Neural progenitor cell (in vitro differentiated cells): ENCODE measurements around the gene HOXC4. TPM values are rescaled to one million over a fixed set of nuclear protein-coding genes. Genes with fewer than 3 reads are reported as not detected.

Source experiments
- DNase-seq: peaks from one replicate; pipeline ENCODE4 v3.0.0-alpha.2; 2016; ENCODE audit warnings: low spot score
- H2AFZ ChIP-seq: fragments of 200-600 bp; sonication (generic); replicated peaks from 2 replicates; pipeline ENCODE4 v1.6.1; 2016; ENCODE audit warnings: antibody characterized with exemption
- H3F3A ChIP-seq: fragments of 200-600 bp; sonication (generic); 2 replicates; pipeline ENCODE4 v1.6.1; 2016; ENCODE audit warnings: antibody characterized with exemption, low read depth
- H3K27ac ChIP-seq: fragments of 200-600 bp; sonication (generic); 2 replicates; pipeline ENCODE4 v1.5.1; 2016; ENCODE audit warnings: mild to moderate bottlenecking
- H3K27me3 ChIP-seq: fragments of 200-600 bp; sonication (generic); 2 replicates; pipeline ENCODE4 v1.6.1; 2016; ENCODE audit warnings: mild to moderate bottlenecking, moderate library complexity
- H3K36me3 ChIP-seq: fragments of 200-600 bp; sonication (generic); 2 replicates; pipeline ENCODE4 v1.5.1; 2016
- H3K4me1 ChIP-seq: fragments of 200-600 bp; sonication (generic); 2 replicates; pipeline ENCODE4 v1.6.1; 2016; ENCODE audit warnings: mixed run types
- H3K4me2 ChIP-seq: fragments of 200-600 bp; sonication (generic); 2 replicates; pipeline ENCODE4 v1.6.1; 2016
- H3K4me3 ChIP-seq: fragments of 200-600 bp; sonication (generic); 2 replicates; pipeline ENCODE4 v1.5.1; 2016
- H3K79me2 ChIP-seq: fragments of 200-600 bp; sonication (generic); 2 replicates; pipeline ENCODE4 v1.6.1; 2016; ENCODE audit warnings: low read depth
- H3K9ac ChIP-seq: fragments of 200-600 bp; sonication (generic); 2 replicates; pipeline ENCODE4 v1.6.1; 2016
- H3K9me3 ChIP-seq: fragments of 200-600 bp; sonication (generic); 2 replicates; pipeline ENCODE4 v1.5.1; 2016; ENCODE audit warnings: low read depth
- H4K20me1 ChIP-seq: fragments of 200-600 bp; sonication (generic); 2 replicates; pipeline ENCODE4 v1.6.1; 2016; ENCODE audit warnings: low read depth
- H3K27ac Mint-ChIP-seq: 3 replicates; pipeline ENCODE4 v1.8.0; 2021; ENCODE audit warnings: mixed read lengths
- H3K27me3 Mint-ChIP-seq: 2 replicates; pipeline ENCODE4 v1.8.0; 2022; ENCODE audit warnings: low read depth, mild to moderate bottlenecking, inconsistent platforms, moderate library complexity, mixed read lengths; ENCODE audit not compliant: insufficient read depth
- H3K36me3 Mint-ChIP-seq: 3 replicates; pipeline ENCODE4 v1.8.0; 2021; ENCODE audit warnings: mixed read lengths
- H3K4me1 Mint-ChIP-seq: 3 replicates; pipeline ENCODE4 v1.8.0; 2021; ENCODE audit warnings: mixed read lengths
- H3K4me3 Mint-ChIP-seq: 3 replicates; pipeline ENCODE4 v1.8.0; 2021; ENCODE audit warnings: mild to moderate bottlenecking, moderate library complexity, mixed read lengths
- H3K9me3 Mint-ChIP-seq: 3 replicates; pipeline ENCODE4 v1.8.0; 2020; ENCODE audit warnings: mixed read lengths
- EZH2 ChIP-seq: fragments of 200-600 bp; sonication (generic); IDR thresholded peaks from 2 replicates; pipeline ENCODE4 v1.6.1; 2017; ENCODE audit warnings: antibody characterized with exemption, mild to moderate bottlenecking, moderate library complexity
- EZH2phosphoT487 ChIP-seq: fragments of 200-600 bp; sonication (generic); IDR thresholded peaks from 2 replicates; pipeline ENCODE4 v1.6.1; 2017; ENCODE audit warnings: antibody characterized with exemption
- total RNA-seq: library from RNA; depleted of rRNA; stranded (reverse); fragments of >200 nt; gene quantifications from 2 replicates; pipeline ENCODE4 v1.2.3, GENCODE V29; 2015; ENCODE audit warnings: low replicate concordance
- TF ChIP-seq, protein P1 (sequence below): fragments of 200-600 bp; sonication (generic); IDR thresholded peaks from 2 replicates; pipeline ENCODE4 v1.5.1; 2017; ENCODE audit warnings: antibody characterized with exemption, mild to moderate bottlenecking

The HOXC4 gene
- total RNA-seq, 1 donor from 2014 or later = not detected

DNA sequence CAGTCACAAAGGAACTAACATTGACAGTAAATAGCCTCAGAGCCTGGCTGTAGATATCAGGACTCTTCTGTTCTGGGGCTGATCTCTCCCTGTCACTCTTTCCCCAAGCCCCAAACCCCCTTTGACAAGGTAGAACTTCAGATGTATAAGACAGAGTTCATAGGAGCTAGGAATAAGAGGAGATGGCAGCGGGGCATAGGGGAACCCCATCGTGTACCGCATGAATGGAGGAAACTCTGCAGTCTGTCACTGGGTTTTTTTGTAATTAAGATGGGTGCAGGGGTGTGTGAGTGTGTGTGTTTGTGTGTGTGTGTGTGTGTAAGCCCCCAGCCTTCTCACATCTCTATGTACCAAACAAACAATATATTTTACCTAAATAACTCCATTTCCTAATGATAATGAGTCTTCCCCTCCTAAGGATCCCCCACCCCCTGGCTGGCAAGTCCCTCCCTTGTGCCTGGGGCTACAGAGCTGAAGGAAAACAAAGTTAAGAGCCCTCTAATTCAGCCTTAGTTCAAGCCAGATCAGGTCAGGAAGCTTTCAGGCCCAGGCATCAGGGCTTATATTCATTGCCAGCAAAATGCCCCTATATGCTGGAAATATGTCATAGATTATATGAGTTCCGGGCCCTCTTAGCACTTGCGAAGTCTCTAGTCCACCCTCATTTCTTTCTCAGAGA is 9.1 kb upstream of the HOXC4 start:
- Histone ChIP-seq H3K9me3 (no peaks in the 10 kb centered on the region), H3K4me2 (no peak overlapping the region), H3K27me3 (peaks cover 100% of the 10 kb centered on the region), H4K20me1 (peaks cover 49% of the 10 kb centered on the region), H3K36me3 (no peaks in the 10 kb centered on the region), H3K9ac (no peak overlapping the region), H3F3A (no peaks in the 10 kb centered on the region), H3K4me1 (no peaks in the 10 kb centered on the region), H2AFZ (no peak overlapping the region), H3K27ac (no peak overlapping the region), H3K4me3 (no peak overlapping the region), H3K79me2 (no peaks in the 10 kb centered on the region)
- Mint-ChIP-seq H3K27ac (no peak overlapping the region), H3K27me3 (peaks cover 93% of the 10 kb centered on the region), H3K9me3 (peaks cover 9% of the 10 kb centered on the region), H3K4me3 (no peak overlapping the region), H3K4me1 (no peaks in the 10 kb centered on the region), H3K36me3 (no peaks in the 10 kb centered on the region)
- TF ChIP-seq EZH2 (no peak), EZH2phosphoT487 (peak; percentile 44)
- TF ChIP-seq, protein P1, sequence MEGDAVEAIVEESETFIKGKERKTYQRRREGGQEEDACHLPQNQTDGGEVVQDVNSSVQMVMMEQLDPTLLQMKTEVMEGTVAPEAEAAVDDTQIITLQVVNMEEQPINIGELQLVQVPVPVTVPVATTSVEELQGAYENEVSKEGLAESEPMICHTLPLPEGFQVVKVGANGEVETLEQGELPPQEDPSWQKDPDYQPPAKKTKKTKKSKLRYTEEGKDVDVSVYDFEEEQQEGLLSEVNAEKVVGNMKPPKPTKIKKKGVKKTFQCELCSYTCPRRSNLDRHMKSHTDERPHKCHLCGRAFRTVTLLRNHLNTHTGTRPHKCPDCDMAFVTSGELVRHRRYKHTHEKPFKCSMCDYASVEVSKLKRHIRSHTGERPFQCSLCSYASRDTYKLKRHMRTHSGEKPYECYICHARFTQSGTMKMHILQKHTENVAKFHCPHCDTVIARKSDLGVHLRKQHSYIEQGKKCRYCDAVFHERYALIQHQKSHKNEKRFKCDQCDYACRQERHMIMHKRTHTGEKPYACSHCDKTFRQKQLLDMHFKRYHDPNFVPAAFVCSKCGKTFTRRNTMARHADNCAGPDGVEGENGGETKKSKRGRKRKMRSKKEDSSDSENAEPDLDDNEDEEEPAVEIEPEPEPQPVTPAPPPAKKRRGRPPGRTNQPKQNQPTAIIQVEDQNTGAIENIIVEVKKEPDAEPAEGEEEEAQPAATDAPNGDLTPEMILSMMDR = no peak
- DNase-seq = no peak

DNA sequence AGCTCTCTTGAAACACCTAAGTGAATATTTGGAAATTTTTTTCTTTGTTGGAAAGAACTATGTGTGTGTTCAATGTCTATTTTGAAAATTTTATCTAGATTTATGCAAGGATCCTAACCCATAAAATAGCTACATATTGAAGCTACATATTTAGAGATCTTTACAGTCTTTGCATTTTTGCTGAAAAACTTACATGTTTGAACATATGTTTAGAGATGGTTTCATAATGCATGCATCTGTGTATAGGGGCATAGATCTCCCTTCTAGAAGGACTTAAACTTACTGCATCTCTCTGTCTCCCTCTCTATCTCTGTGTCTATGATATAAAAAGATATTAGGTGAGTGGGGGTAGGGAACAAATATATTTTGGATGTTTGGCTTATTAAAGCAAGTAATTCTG is 8.2 kb upstream of the HOXC4 start:
- peaks cover 55% of the 10 kb centered on the region for H4K20me1 ChIP-seq
- Mint-ChIP-seq H3K36me3 (no peaks in the 10 kb centered on the region), H3K27ac (no peak overlapping the region), H3K9me3 (peaks cover 9% of the 10 kb centered on the region), H3K27me3 (peaks cover 95% of the 10 kb centered on the region), H3K4me3 (no peak overlapping the region), H3K4me1 (no peaks in the 10 kb centered on the region)
- no peak overlapping the region for H3K9ac ChIP-seq
- no peaks in the 10 kb centered on the region for H3K36me3 ChIP-seq
- TF ChIP-seq EZH2 (no peak), EZH2phosphoT487 (no peak)
- TF ChIP-seq, protein P1 = no peak
- H3K4me3 ChIP-seq = no peak overlapping the region
- peaks cover 100% of the 10 kb centered on the region for H3K27me3 ChIP-seq
- H3K4me2 ChIP-seq = no peak overlapping the region
- H3K27ac ChIP-seq = no peak overlapping the region
- no peak overlapping the region for H2AFZ ChIP-seq
- no peaks in the 10 kb centered on the region for H3K79me2 ChIP-seq
- DNase-seq = no peak
- no peaks in the 10 kb centered on the region for H3F3A ChIP-seq
- no peaks in the 10 kb centered on the region for H3K4me1 ChIP-seq
- no peaks in the 10 kb centered on the region for H3K9me3 ChIP-seq

DNA sequence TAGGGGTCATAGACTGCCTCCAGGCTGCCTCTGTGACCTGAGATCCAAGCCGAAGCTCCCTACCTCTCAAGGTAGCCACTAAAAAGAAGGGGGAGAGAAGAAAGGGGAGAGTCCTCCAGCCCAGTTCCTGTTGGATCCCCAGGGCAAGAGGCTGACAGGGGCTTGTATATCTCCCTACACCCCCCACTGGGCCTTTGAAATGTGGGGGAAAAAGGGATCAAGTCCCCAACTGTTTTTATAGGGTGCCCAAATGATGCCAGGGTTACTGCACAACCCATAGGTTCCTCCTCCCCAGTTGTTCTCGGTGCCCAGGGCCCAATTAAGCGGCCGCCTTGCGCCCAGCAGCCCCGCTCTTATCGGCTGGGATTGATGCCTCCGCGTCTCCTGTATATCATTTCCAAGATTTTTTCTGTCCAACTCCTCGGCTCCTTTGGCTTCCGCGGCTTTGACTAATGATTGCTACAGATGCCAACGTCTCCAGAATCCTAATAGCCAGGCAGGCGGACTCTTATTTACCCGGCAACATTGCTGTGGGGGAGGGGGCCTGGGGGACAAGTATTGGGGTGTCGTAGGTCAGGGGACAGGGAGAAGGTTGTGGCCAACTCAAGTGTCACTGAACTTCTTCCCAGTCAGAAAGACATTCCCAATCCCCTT is 7.6 kb upstream of the HOXC4 start:
- Histone ChIP-seq H3K27me3 (peaks cover 100% of the 10 kb centered on the region), H3K4me1 (no peaks in the 10 kb centered on the region), H3K4me2 (no peak overlapping the region), H3K4me3 (no peak overlapping the region), H3K27ac (no peak overlapping the region), H4K20me1 (peaks cover 61% of the 10 kb centered on the region), H3K9ac (no peak overlapping the region), H3K79me2 (no peaks in the 10 kb centered on the region), H2AFZ (no peak overlapping the region), H3K36me3 (no peaks in the 10 kb centered on the region), H3K9me3 (no peaks in the 10 kb centered on the region), H3F3A (no peaks in the 10 kb centered on the region)
- H3K4me1 Mint-ChIP-seq = no peaks in the 10 kb centered on the region
- peaks cover 5% of the 10 kb centered on the region for H3K9me3 Mint-ChIP-seq
- no peak overlapping the region for H3K4me3 Mint-ChIP-seq
- DNase-seq = no peak
- peaks cover 96% of the 10 kb centered on the region for H3K27me3 Mint-ChIP-seq
- TF ChIP-seq EZH2phosphoT487 (no peak), EZH2 (no peak)
- TF ChIP-seq, protein P1 = no peak
- H3K36me3 Mint-ChIP-seq = no peaks in the 10 kb centered on the region
- H3K27ac Mint-ChIP-seq = no peak overlapping the region
